GM21447 (cell line): ENCODE data around the gene KCNE3.

Experiments
- ATAC-seq: cut with Tn5 transposase; IDR thresholded peaks from one replicate; pipeline ENCODE4 v1.9.1; 2021; ENCODE audit not compliant: unreplicated experiment

Gene KCNE3

DNA sequence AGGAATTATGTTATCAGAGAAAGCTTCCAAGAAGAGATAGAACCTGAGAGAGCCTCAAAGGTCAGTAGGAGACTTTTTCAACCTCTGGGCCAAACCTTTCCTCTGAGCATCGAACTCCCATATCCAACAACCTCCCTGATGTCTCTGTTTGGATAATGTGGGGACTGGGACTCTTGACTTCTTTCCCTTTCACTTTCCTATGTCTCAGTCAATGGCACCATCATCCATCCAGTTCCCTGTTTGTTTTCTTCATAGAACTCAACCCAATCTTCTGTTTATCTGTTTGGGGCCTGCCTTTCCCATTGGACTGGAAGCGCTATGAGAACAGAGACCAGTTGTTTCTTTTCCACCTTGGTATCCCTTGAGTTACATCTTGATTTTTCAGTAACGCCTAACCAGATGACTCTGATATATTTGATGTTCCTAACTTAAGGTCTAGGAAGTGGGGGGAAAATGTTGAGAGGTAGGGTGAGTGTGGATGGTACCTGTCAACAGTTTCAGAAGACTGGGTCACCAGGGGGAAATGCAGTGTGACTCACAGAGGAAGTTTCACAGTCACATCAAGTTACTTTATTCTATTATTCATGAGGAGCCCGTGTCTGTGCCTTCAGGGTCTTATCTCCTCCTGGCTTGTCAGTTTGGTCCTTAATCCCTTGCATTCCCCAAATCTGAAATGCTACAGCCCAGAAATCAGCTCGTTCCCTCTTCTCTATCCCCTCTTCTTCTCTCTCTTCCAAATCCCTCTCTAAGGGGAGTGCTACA lies 4.5 kb upstream of the KCNE3 start:
- ATAC-seq, result no peak

DNA sequence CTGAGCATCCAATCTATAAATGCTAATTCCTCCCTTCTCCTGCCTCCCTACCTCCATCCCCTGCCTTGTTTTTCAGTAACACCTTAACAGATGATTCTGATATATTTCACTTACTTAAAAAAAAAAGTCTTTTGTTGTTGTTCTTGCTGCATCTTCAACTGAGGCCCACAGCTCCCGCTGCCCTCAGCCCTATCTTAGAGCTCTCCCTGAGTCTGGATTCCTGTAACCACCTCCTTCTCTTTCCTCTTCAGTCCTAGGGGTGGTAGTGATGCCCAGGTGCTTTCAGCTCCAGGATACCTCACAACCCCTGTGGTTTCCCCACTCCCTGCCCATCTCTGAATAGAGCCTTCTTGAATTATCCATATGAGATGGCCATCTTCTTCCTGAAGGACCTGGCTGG lies 3.7 kb upstream of the KCNE3 start:
- no peak for ATAC-seq

DNA sequence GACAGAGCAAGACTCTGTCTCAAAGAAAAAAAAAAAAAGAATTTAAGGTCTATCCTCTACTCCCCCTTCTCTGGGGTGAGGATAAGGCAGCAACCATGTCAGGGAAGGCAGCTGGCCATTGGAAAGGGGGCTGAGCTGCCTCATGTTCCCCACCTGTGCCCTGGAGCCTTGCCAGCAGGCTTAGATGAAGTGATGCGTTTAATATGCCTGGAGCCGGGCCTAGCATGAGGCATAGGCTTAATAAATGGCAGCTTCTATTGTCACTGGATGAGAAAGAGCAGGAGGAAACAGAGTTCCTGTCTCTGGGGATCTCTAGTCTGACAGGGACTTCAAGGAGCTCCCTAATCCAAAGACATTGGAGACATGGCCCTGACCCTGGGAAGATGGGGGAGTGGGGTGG lies 3.2 kb upstream of the KCNE3 start:
- ATAC-seq, result no peak

DNA sequence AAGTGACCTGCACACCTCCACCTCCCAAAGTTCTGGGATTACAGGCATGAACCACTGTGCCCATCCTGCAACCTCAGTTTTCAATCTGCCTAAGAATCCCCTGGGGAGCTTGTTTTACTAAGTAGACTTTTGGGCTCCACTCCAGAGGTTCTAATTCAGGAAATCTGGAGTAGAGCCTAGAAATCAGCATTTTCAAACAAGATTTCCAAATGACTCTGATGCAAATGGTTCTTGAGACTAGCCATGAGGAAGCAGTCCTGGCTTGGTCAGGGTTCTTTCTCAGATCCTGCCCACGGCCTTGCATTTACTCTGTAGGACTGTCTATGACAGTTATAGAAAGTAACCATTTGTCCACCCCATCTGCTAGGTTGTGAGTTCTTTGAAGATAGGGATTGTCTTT lies 1.6 kb upstream of the KCNE3 start:
- no peak for ATAC-seq

DNA sequence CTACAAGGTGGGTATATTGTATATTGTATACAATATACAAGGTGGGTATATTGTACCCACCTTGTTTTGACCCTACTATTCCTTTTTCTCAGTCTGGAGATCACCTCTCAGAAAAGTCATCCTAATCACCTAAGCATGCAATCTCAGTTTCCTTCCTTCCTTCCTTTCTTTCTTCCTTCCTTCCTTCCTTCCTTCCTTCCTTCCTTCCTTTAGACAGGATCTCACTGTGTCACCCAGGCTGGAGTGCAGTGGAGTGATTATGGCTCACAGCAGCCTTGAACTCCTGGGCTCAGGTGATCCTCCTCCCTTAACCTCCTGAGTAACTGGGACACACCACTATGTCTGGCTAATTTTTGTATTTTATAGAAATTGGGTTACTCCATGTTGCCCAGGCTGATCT lies 1.2 kb upstream of the KCNE3 start:
- ATAC-seq, result no peak

DNA sequence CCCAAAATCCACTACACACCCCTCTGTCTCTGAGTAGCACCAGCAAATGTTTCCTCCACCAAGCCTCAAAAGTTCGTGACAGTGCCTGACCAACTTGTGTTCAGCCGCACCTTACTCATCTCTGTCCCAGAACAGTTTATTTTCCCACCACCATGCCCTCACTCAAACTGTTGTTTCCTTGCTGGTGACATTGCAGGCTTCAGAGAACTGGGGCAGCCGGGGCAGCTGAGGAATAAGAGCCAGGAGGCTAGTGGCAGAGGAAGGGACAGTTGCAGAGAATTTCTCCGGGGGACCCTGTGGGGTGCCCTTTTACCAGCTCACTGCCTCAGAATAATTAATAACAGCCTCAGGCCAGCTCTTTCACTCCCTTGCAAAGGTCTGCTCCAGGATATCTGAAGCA lies 709 bp upstream of the KCNE3 start:
- ATAC-seq, result no peak

DNA sequence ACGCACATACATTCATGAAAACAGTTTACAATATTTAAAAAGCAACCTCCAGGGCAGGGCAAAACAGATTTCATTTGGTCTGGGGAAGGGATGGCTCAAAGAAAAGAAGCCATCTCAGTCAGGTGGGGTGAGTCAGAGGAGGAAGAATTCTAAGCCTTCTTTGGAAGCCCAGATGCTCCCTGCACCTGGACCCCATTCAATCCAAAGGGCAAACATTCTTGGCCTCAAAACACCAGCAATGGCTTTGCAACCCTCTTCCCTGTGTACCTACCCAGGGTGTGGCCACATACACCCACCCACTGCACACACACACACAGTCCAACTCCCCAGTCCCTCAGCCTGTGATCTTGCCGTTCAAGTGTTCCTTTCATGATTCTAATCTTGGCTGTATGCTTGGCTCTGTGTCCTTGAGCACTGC lies 2.0 kb downstream of the KCNE3 start:
- no peak for ATAC-seq

DNA sequence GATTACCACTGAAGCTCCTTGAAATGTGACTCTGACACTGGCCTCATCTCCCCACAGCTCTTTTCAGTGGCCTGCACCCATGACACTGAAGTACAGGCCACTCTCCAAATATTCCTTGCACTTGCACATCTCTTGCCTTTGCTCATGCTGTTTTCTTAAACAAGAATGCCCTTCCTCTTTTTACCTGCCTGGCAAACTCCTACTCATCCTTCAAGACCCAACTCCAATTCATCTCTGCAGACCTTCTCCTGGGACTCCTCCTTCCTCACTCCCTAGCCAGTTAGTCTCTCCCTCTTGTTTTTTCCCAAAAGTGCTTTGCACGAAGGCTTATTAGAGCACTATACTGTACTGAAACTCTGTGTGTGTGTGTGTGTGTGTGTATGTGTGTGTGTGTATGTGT lies 2.6 kb downstream of the KCNE3 start:
- ATAC-seq, result no peak

DNA sequence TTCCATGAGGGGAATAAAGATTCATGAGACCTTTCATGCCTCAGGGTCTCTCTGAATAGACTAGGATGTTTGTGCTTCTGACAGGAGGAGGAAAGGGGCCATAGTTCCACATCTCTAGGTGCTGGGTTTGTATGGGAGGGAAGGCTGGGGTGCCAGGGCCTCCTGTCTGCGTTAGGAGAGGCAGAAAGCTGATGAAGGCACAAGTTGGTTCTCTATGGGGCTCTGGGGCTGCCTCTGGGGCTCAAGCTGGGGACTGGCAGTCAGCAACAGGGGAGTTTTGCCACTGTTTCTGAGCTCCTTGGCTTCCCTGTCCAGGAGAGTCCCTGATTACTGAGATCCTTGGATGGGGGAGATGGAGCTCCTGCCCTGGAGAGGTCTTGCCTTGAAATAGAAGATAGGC lies 4.1 kb downstream of the KCNE3 start:
- no peak for ATAC-seq

DNA sequence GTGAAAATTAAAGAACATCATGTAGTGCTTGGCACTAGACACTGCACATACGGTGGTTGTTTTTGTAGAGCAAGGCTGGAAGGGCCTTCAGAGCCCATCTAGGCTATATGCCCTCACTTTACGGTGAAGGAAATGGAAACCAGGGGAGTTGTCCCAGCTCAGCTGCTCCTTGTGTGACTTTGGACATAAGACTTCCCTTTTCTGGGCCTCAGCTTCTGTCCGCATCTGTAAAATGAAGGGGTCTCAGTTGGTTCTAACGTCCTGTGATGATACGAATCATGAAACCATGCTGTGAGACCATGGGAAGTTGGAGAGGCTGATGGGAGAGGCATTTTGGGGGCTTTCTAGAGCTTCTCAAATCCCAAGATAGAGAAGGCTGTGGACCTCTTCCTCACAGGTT lies 4.7 kb downstream of the KCNE3 start:
- no peak for ATAC-seq

DNA sequence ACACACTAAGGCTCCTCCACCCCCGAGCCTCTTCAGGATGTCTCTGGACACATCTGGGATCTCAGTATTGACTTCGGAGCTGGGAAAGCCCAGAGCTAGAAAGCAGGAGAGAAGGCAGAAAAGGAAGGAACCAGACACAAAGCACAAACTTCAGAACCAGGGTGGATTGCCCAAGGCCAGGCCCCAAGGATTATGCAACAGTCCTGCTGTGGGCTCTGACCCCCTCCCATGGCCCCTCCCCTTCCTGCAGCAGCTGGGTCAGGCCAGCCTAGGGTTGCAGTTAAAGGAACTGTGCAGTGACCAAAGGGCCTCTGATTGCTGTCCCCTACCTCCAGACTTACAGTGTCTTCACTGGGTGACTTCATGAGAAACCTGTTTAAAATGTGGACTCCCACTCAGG lies 5.3 kb downstream of the KCNE3 start:
- ATAC-seq, result no peak

DNA sequence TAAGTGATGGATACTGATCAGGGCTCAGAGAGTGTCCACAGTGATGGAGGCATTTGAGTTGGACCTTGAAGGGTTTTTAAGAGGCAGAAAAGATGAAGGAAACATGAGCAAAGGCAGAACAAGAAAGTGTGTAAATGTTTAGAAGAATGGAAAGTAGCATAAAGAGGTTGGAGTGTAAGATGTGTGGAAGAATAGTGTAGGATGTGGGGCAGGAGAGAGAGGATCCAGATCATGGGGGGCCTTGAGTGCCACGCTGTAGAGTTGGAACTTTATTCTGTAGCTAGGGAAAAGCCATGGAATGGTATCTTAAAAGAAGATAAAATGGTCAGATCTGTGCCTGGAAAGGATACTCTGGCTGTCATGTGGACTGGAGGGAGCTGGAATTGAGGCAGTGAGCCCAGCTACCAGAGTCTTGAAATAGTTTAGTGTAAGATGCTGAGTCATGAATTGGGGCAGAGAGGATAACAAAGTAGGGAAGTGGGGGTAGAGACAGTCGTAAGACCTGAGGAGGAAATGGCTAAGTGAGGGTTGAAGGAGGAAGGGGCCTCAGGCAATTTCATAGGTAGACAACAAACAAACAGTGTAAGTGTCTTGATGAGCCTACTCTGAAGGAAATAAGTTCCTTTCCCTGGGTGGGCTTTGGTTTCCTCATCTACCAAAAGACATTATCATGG lies 6.7 kb downstream of the KCNE3 start:
- ATAC-seq, result no peak

DNA sequence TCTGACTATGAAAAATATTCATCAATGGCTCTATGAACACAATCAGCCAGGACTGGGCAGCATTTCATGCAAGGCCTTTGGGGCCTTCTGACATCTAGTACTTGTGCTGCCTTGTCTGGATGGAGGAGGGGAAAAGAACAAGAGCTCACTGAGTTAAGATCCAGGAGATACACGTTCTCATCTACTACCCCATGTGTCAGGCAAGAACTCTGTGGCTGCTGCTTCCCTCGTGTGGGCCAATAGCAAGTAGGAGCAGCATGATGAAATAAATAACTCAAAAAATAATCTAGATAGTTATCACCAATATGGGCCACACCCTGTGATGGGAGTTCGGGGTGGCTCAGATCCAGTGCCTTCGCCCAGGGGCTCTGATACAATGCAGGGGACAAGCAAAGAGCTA lies 7.3 kb downstream of the KCNE3 start:
- ATAC-seq, result no peak

DNA sequence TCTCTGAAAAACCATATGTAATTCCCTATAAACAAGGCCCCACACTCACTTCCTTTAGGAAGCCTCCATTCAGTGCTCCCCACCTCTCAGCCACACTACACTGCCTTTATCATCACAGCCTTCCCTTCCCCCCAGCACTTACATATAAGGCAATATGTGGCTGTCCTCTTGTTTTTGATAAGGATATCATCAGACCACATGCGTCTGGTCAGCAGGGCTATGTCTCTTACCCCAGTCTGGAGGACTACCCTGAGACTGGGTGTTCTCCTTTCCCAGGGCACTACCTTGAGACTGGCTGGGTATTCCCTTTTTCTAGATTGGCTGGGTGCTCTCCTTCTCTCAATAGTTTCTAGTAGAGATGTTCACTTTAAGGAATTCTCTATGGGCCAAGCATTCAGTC lies 7.8 kb downstream of the KCNE3 start:
- no peak for ATAC-seq

DNA sequence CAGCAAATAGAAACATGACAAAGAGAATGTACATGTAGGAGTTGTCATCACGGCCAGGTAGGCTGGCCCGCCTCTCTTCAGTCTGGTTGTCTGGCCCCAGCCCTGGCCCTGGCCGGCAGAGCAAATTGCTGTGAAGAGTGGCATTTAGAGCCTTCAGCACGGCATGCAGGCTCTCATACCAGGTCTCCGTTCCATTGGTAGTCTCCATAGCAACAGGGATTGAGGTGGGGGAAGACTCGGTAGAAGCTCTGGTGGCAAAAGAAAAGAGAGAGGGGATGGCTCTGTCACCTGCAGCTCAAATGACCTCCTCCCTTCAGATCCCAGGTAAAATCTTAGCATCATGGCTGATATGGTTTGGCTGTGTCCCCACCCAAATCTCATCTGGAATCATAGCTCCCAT lies 10.0 kb downstream of the KCNE3 start:
- no peak for ATAC-seq

DNA sequence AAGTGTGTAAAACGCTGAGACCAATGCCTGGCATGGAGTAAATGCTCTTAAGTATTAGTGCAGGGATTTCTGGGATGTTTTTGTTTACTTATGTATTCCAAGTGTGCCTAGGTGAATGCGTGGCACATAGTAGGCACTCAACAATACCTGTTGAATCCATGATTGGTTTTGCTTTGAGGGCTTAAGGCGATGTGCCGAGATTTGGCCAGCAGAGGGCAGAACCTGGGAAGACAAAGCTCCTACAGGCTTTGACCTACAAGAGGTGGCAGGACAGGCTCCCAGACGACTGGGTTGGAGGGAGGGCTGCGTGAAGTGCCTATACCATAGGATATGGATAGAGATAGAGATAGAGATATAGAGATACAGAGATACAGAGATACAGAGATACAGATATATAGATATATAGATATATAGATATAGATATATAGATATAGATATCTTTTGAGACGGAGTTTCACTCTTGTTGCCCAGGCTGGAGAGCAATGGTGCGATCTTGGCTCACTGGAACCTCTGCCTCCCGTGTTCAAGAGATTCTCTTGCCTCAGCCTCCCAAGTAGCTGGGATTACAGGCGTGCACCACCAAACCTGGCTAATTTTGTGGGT lies 13.9 kb downstream of the KCNE3 start:
- no peak for ATAC-seq

DNA sequence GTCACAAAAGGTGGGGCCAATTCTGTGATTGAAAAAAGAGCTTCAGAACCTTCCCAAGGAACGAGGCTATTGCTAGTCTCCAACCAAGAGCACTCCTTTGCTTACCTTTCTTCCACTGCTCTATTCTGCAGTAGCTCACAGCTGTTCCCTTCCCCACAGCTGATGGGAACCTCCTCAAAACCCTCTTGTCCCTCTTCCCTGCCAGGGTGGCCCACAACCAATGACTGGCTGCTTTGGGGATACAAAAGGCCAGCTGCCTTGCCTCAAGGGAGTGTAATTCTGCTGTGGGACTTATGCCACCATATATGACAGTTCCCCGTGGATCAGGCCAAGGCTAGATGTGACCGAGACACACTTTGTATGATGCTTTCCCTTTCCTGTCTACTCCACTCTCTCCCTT lies 15.0 kb downstream of the KCNE3 start:
- no peak for ATAC-seq

DNA sequence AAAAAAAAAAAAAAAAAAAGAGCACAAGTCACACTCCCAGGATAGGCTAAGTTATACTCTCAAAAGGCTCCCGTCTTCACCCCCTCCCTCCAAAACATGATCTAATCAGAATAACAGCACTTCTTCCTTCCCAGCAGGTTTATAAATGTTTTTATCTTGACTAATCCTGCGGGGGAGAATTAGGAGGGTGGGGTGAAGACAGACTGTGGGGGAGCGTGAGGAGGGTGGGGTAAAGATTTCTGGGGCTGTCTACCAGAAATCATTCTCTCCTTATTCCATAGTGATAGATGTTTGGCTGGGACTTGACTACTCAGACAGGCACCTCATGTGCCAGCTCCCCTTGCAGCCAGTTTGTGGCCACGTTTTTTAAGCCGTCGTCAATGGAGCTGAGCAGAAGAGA lies 17.0 kb downstream of the KCNE3 start:
- no peak for ATAC-seq

DNA sequence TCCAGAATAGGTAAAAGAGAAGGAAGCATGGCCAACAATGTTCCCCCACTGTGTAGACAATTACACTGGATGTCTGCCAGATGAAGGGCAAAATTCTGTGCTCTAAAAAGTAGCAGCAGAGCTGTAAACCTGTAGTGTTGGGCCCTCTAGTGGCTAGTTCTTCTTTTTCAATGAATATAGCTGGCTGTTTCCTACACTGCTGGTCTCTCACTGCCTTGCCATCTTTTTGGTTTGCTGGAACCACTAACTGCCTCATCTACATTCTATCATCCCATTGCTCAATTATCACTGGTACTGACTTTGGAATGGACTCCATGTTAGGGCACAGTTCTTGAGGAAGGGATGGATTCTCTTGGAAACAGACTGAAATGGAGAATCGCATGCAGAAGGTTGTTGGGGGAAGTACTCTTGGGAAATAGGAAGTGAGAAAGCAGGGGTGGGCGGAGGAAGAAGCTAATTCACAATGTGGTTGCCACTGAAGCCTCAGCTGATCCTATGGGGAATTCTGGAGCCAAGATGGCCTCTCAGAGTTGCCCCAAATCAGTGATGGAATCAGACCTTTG lies 17.9 kb downstream of the KCNE3 start:
- no peak for ATAC-seq

DNA sequence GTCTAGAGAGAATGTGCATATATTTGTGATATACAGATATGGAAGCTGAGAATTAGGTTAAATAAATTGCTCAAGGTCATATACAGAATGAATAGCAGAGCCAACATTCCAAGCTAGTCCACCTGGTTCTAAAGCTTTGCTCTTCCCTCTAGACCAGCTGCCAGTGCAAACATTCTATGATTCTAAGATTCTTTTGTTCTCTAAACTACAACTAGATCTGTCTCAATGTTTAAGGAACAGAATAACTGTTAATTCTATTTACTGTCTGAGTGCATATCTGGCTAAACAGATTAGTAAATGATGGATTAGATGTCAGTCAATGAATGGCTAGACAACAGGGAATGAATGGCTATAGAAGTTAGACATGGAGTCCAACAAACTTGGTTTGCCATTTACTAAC lies 19.6 kb downstream of the KCNE3 start:
- ATAC-seq, result no peak

DNA sequence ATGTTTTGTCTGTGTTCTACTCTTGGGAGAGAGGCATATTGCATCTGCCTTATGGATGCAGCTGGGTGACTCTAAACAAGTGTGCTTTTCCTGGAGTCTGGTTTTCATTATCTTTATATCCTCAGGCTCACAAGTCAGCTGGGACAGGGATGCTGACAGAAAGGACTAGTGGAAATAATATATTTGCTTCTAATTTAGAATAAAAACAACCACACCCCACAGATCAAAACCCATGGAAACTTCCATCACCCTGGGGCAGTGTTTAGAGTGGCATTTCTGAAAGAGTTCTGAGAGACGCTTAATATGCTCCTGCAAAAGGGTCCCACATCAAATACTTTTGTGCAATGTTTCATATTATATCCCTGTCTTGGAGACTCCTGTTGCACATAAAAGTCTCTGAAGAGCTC lies 20.8 kb downstream of the KCNE3 start:
- ATAC-seq, result no peak

DNA sequence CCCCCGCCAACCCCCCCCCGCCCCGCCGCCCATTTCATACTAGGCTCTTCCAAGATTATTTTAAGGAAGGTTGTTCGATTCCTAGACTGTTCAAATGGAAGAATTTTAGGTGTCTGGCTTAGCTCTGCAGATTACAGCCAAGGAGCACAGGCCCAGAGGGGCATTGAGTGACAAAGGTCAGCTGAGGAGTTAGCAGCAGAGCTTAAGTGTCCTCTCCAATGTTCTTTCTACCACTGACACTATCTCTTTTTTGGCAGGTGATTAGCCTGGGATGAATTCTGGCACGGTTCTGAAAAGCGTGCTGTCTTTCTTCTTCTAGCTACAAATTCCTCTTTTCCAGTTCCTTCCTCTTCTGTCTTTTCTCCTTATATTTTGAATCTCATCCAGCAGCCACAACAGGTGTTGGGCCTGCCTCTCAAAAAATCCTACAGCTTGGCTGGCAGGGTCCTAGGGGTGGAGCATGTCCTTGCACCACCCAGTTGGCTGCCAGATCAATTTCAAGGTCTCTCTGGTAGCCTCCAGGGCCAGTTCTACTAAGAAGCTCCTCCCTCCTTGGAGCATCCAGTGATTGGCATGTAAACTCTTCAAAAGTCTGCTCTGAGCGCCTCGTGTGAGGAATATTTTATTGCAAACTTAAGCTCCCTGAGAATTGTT lies 23.0 kb downstream of the KCNE3 start:
- ATAC-seq, result no peak
